22Rv1 (cell line): ENCODE results near the gene GRIK1.

Experiments
- H3K27ac ChIP-seq: fragments of 450-650 bp; 2 replicates; pipeline ENCODE4 v1.5.1; 2017
- CTCF ChIP-seq: fragments of 450-650 bp; IDR thresholded peaks from 2 replicates; pipeline ENCODE4 v1.5.1; 2017; ENCODE audit warnings: mild to moderate bottlenecking
- ZFX ChIP-seq: fragments of 450-650 bp; IDR thresholded peaks from 2 replicates; pipeline ENCODE4 v1.6.1; 2017; ENCODE audit warnings: antibody characterized with exemption, borderline replicate concordance

Gene GRIK1

GRCh38 chr21:29529139-29529538 lies 410.7 kb downstream of the GRIK1 start:
- TF ChIP-seq CTCF, result no peak
- no peak for TF ChIP-seq ZFX

GRCh38 chr21:29526545-29526944 lies 413.3 kb downstream of the GRIK1 start:
- TF ChIP-seq ZFX (no peak), CTCF (no peak)
- no peak overlapping the region for H3K27ac ChIP-seq

More at GRCh38 chr21:29529139-29529538, 410.7 kb downstream of the GRIK1 start:
- no peak overlapping the region for H3K27ac ChIP-seq

- TF ChIP-seq ZFX (no peak), CTCF (no peak)
- no peak overlapping the region for H3K27ac ChIP-seq
Measured at GRCh38 chr21:29524055-29524454, 415.7 kb downstream of the GRIK1 start.

- TF ChIP-seq ZFX (no peak), CTCF (no peak)
- H3K27ac ChIP-seq, result no peak overlapping the region
Measured at GRCh38 chr21:29523646-29524045, 416.1 kb downstream of the GRIK1 start.

GRCh38 chr21:29521872-29522271 lies 417.9 kb downstream of the GRIK1 start:
- no peak for TF ChIP-seq ZFX
- no peak for TF ChIP-seq CTCF
- H3K27ac ChIP-seq, result no peak overlapping the region

GRCh38 chr21:29520171-29520570 lies 419.6 kb downstream of the GRIK1 start:
- TF ChIP-seq ZFX, result no peak
- TF ChIP-seq CTCF, result no peak
- H3K27ac ChIP-seq, result no peak overlapping the region

GRCh38 chr21:29514652-29515247 lies 425.0 kb downstream of the GRIK1 start:
- TF ChIP-seq ZFX (no peak), CTCF (no peak)
- H3K27ac ChIP-seq, result no peak overlapping the region
